DOHH2 (cell line): ENCODE measurements around the gene DUOXA2.
"Not testable (repeated sequence)": the region's sequence is repeated elsewhere in the genome, so short reads cannot be mapped to it uniquely, and the experiment has no call there.

Source experiments
- EZH2phosphoT487 ChIP-seq: fragments of 200-600 bp; sonication (generic); IDR thresholded peaks from 2 replicates; pipeline ENCODE4 v1.6.1; 2017; ENCODE audit warnings: borderline replicate concordance, mild to moderate bottlenecking, antibody characterized with exemption, low read length, moderate library complexity, mixed read lengths
- TF ChIP-seq, protein P1 (sequence below): fragments of 200-600 bp; sonication (generic); IDR thresholded peaks from one replicate; pipeline ENCODE4 v1.5.1; 2014; ENCODE audit warnings: antibody characterized with exemption, mild to moderate bottlenecking, low read depth, low read length; ENCODE audit not compliant: poor library complexity, severe bottlenecking

DNA sequence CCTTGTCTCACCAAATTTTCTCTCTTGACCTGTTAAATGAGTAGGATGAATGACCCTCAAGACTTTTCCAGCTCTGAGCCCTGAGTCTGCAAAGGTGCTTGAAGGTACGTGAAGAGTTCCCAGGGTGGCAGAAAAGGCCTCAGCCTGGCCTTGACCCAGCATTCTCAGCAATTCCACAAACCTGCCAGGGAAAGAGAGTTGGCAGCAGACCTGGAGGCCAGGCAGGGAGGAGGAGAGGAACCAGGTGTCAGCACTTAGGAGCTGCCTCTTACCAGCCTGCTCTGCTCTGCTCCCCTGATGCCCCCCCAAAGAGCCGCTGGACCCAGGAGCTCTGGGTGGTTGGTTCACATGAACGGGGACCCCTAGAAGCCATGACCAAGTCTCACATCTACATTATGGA, 33.5 kb upstream of the DUOXA2 start:
- TF ChIP-seq, protein P1, sequence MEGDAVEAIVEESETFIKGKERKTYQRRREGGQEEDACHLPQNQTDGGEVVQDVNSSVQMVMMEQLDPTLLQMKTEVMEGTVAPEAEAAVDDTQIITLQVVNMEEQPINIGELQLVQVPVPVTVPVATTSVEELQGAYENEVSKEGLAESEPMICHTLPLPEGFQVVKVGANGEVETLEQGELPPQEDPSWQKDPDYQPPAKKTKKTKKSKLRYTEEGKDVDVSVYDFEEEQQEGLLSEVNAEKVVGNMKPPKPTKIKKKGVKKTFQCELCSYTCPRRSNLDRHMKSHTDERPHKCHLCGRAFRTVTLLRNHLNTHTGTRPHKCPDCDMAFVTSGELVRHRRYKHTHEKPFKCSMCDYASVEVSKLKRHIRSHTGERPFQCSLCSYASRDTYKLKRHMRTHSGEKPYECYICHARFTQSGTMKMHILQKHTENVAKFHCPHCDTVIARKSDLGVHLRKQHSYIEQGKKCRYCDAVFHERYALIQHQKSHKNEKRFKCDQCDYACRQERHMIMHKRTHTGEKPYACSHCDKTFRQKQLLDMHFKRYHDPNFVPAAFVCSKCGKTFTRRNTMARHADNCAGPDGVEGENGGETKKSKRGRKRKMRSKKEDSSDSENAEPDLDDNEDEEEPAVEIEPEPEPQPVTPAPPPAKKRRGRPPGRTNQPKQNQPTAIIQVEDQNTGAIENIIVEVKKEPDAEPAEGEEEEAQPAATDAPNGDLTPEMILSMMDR = not testable (repeated sequence)
- not testable (repeated sequence) for TF ChIP-seq EZH2phosphoT487
